NCI-H2107 treated with DMSO at 0.1 percent for 48 hours (cell line): ENCODE measurements around the gene SPG21.
"Not testable (repeated sequence)": the region's sequence is repeated elsewhere in the genome, so short reads cannot be mapped to it uniquely, and the experiment has no call there.

Experiments
- DNase-seq: peaks from one replicate; lab custom pipeline; 2025; ENCODE audit not compliant: unreplicated experiment; lab: John Stamatoyannopoulos, UW

The SPG21 gene

GRCh38 chr15:64989416-64990167 lies at the start of gene SPG21:
Gene SPG21 (minus strand): TSS chr15:64989914. CDS start chr15:64983569, 6,345 bp downstream.
- DNase-seq, result peak; percentile 50

- no peak for DNase-seq
These were observed 49.1 kb upstream of the SPG21 start for GRCh38 chr15:65038836-65039235.

- no peak for DNase-seq
These were observed 48.7 kb upstream of the SPG21 start for GRCh38 chr15:65038428-65038827.

GRCh38 chr15:65037309-65037708 lies 47.6 kb upstream of the SPG21 start:
- DNase-seq, result no peak

GRCh38 chr15:65034719-65035118 lies 45.0 kb upstream of the SPG21 start:
- no peak for DNase-seq

GRCh38 chr15:65033659-65034269 lies 44.0 kb upstream of the SPG21 start:
- DNase-seq, result peak; percentile 21

GRCh38 chr15:65032801-65033537 lies 43.3 kb upstream of the SPG21 start:
- peak; percentile 30 for DNase-seq

- no peak for DNase-seq
These were observed 40.1 kb upstream of the SPG21 start for GRCh38 chr15:65029736-65030208.

GRCh38 chr15:65028921-65029735 lies 39.4 kb upstream of the SPG21 start, which contains the start of gene MTFMT:
Gene MTFMT (minus strand): TSS chr15:65029639. CDS start chr15:65029613, 26 bp downstream.
- peak; percentile 21 for DNase-seq

- no peak for DNase-seq
These were observed 38.6 kb upstream of the SPG21 start for GRCh38 chr15:65028338-65028737.

- DNase-seq, result no peak
These were observed 37.9 kb upstream of the SPG21 start for GRCh38 chr15:65027593-65027992.

GRCh38 chr15:65026756-65027155 lies 37.0 kb upstream of the SPG21 start:
- no peak for DNase-seq

GRCh38 chr15:65021488-65021887 lies 31.8 kb upstream of the SPG21 start:
- DNase-seq, result no peak

- DNase-seq, result no peak
These were observed 30.7 kb upstream of the SPG21 start for GRCh38 chr15:65020419-65020818.

- DNase-seq, result not testable (repeated sequence)
These were observed 21.5 kb upstream of the SPG21 start for GRCh38 chr15:65011198-65011597.

GRCh38 chr15:65008983-65009382 lies 19.3 kb upstream of the SPG21 start:
- no peak for DNase-seq

- DNase-seq, result no peak
These were observed 17.2 kb upstream of the SPG21 start for GRCh38 chr15:65006876-65007275.

- DNase-seq, result no peak
These were observed 15.3 kb upstream of the SPG21 start for GRCh38 chr15:65004993-65005392.

- no peak for DNase-seq
These were observed 8.1 kb upstream of the SPG21 start for GRCh38 chr15:64997745-64998375.

- DNase-seq, result no peak
These were observed 7.4 kb upstream of the SPG21 start for GRCh38 chr15:64997066-64997465.
